HepG2 (cell line): ENCODE results near the gene LAMC1. TPM values are rescaled to one million over a fixed set of nuclear protein-coding genes. Genes with fewer than 3 reads are reported as not detected.
A peak's percentile ranks its signal among the peaks of the same experiment; 100 is the strongest.

ENCODE experiments used
- IKZF1 ChIP-seq: fragments of 450-650 bp; IDR thresholded peaks from 2 replicates; pipeline ENCODE4 v1.7.1; 2016
- MED13 ChIP-seq: sonication (generic); formaldehyde crosslinking; IDR thresholded peaks from 2 replicates; pipeline ENCODE4 v1.5.0; 2020; ENCODE audit warnings: missing genetic modification reagents
- NCOR1 ChIP-seq: fragments of 200-600 bp; sonication (generic); IDR thresholded peaks from 2 replicates; pipeline ENCODE4 v1.7.0; 2017; ENCODE audit warnings: antibody characterized with exemption, low read length, borderline replicate concordance
- NPAS2 ChIP-seq: sonication (generic); formaldehyde crosslinking; IDR thresholded peaks from 2 replicates; pipeline ENCODE4 v1.8.0; 2022; ENCODE audit warnings: mild to moderate bottlenecking, missing genetic modification reagents, borderline replicate concordance
- PAX8 ChIP-seq: sonication (generic); formaldehyde crosslinking; IDR thresholded peaks from 2 replicates; pipeline ENCODE4 v1.8.0; 2022; ENCODE audit warnings: mild to moderate bottlenecking, missing genetic modification reagents, borderline replicate concordance
- RORA ChIP-seq: sonication (generic); formaldehyde crosslinking; IDR thresholded peaks from 2 replicates; pipeline ENCODE4 v1.5.0; 2020; ENCODE audit warnings: mild to moderate bottlenecking, missing genetic modification reagents, moderate library complexity
- TBP ChIP-seq: sonication (generic); formaldehyde crosslinking; IDR thresholded peaks from 2 replicates; pipeline ENCODE4 v1.5.0; 2020; ENCODE audit warnings: missing genetic modification reagents
- YY1 ChIP-seq: IDR thresholded peaks from 2 replicates; pipeline ENCODE4 v1.6.1; 2011; ENCODE audit warnings: low read length, low read depth, moderate library complexity, mild to moderate bottlenecking; ENCODE audit not compliant: insufficient read depth, insufficient replicate concordance
- ZFP41 ChIP-seq: sonication (generic); formaldehyde crosslinking; IDR thresholded peaks from 2 replicates; pipeline ENCODE4 v1.4.0; 2020; ENCODE audit warnings: mild to moderate bottlenecking, missing genetic modification reagents, borderline replicate concordance
- ZNF136 ChIP-seq: sonication (generic); formaldehyde crosslinking; IDR thresholded peaks from 2 replicates; pipeline ENCODE4 v1.8.1; 2022; ENCODE audit warnings: low read depth, mild to moderate bottlenecking, moderate library complexity, missing genetic modification reagents
- ZNF264 ChIP-seq: sonication (generic); formaldehyde crosslinking; IDR thresholded peaks from 2 replicates; pipeline ENCODE4 v1.4.0; 2020; ENCODE audit warnings: missing genetic modification reagents
- ZNF383 ChIP-seq: sonication (generic); formaldehyde crosslinking; IDR thresholded peaks from 2 replicates; pipeline ENCODE4 v1.4.0; 2020; ENCODE audit warnings: missing genetic modification reagents, mild to moderate bottlenecking, borderline replicate concordance
- ZNF567 ChIP-seq: sonication (generic); formaldehyde crosslinking; IDR thresholded peaks from 2 replicates; pipeline ENCODE4 v1.8.1; 2023; ENCODE audit warnings: mild to moderate bottlenecking, missing genetic modification reagents, borderline replicate concordance
- ZNF737 ChIP-seq: sonication (generic); formaldehyde crosslinking; IDR thresholded peaks from 2 replicates; pipeline ENCODE4 v1.5.0; 2020; ENCODE audit warnings: missing genetic modification reagents, mild to moderate bottlenecking, borderline replicate concordance
- ZNF891 ChIP-seq: sonication (generic); formaldehyde crosslinking; IDR thresholded peaks from 2 replicates; pipeline ENCODE4 v1.5.0; 2020; ENCODE audit warnings: mild to moderate bottlenecking, missing genetic modification reagents
- polyA plus RNA-seq, 8 experiments: library from polyadenylated mRNA; depleted of rRNA in 3 of 8; stranded (reverse) in 7 of 8; unstranded in 1 of 8; fragments of >200 nt; fragmentation: Illumina TruSeq in 4 of 8; extraction: Trizol in 4 of 8; gene quantifications; 2 replicates each; pipeline versions ENCODE4 v1.2.1 to v1.2.3, GENCODE V29; 2011 to 2016; ENCODE audit warnings: low read depth in 4 of 8, missing spikeins in 1 of 8, mixed read lengths in 1 of 8; ENCODE audit not compliant: insufficient read depth in 1 of 8
- total RNA-seq, 5 experiments: library from RNA; depleted of rRNA; stranded (reverse); fragments of >200 nt; fragmentation: Illumina TruSeq; extraction: Trizol; gene quantifications; 2 replicates each; pipeline ENCODE4 v1.2.3, GENCODE V29; 2016; ENCODE audit warnings: low read depth in 1 of 5
- TF ChIP-seq, protein P1 (sequence below): sonication (generic); formaldehyde crosslinking; IDR thresholded peaks from 2 replicates; pipeline ENCODE4 v1.4.0; 2020; ENCODE audit warnings: mild to moderate bottlenecking, low read depth, missing genetic modification reagents
- TF ChIP-seq, protein P2 (sequence below): IDR thresholded peaks from 2 replicates; pipeline ENCODE4 v1.6.1; 2016; ENCODE audit warnings: missing compliant biosample characterization, missing genetic modification reagents, borderline replicate concordance
- TF ChIP-seq, protein P3 (sequence below): sonication (generic); formaldehyde crosslinking; IDR thresholded peaks from 2 replicates; pipeline ENCODE4 v1.5.1; 2020; ENCODE audit warnings: mild to moderate bottlenecking, missing genetic modification reagents, moderate library complexity
- TF ChIP-seq, protein P4 (sequence below): sonication (generic); formaldehyde crosslinking; IDR thresholded peaks from 2 replicates; pipeline ENCODE4 v1.8.0; 2022; ENCODE audit warnings: mild to moderate bottlenecking, missing genetic modification reagents, borderline replicate concordance
- TF ChIP-seq, protein P5 (sequence below): sonication (generic); formaldehyde crosslinking; conservative IDR thresholded peaks from 2 replicates; pipeline ENCODE4 v1.4.0; 2020; ENCODE audit warnings: missing genetic modification reagents

LAMC1 gene
- total and polyA plus RNA-seq, 2 of the 13 experiments (the other 11 are each of a cell fraction or from before 2014, with no cell fraction given), result 58.5 to 137 TPM

DNA sequence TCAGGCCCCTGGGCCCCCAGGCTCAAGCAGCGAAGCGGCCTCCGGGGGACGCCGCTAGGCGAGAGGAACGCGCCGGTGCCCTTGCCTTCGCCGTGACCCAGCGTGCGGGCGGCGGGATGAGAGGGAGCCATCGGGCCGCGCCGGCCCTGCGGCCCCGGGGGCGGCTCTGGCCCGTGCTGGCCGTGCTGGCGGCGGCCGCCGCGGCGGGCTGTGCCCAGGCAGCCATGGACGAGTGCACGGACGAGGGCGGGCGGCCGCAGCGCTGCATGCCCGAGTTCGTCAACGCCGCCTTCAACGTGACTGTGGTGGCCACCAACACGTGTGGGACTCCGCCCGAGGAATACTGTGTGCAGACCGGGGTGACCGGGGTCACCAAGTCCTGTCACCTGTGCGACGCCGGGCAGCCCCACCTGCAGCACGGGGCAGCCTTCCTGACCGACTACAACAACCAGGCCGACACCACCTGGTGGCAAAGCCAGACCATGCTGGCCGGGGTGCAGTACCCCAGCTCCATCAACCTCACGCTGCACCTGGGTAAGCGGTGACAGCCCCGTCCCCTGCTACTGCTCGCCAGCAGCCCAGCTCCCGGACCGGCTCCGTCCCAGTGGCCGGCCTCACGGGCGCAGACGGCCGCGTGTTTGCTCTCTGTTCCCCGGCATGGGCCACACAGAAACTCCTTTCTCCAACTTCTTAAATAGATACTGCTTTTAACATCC lies 539 bp downstream of the LAMC1 start (continued):
- TF ChIP-seq, protein P1, sequence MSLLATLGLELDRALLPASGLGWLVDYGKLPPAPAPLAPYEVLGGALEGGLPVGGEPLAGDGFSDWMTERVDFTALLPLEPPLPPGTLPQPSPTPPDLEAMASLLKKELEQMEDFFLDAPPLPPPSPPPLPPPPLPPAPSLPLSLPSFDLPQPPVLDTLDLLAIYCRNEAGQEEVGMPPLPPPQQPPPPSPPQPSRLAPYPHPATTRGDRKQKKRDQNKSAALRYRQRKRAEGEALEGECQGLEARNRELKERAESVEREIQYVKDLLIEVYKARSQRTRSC, result 0 out of 2 replicates have a peak, but pooled peaks have one; percentile 48
- TF ChIP-seq TBP (CRISPR knock-in tag) (0 out of 2 replicates have a peak, but pooled peaks have one; percentile 57), PAX8 (CRISPR knock-in tag) (0 out of 2 replicates have a peak, but pooled peaks have one; percentile 57), RORA (no peak), ZNF891 (peak; percentile 68; the same call in 1 of the 2 replicates), MED13 (0 out of 2 replicates have a peak, but pooled peaks have one; percentile 38), NPAS2 (no peak), ZNF136 (no peak), ZNF383 (CRISPR knock-in tag) (no peak), ZNF567 (no peak), ZNF737 (CRISPR knock-in tag) (no peak), YY1 (peak; percentile 18), ZNF264 (CRISPR knock-in tag) (no peak), IKZF1 (no peak), NCOR1 (no peak), ZFP41 (CRISPR knock-in tag) (0 out of 2 replicates have a peak, but pooled peaks have one; percentile 23)
- TF ChIP-seq, protein P2, sequence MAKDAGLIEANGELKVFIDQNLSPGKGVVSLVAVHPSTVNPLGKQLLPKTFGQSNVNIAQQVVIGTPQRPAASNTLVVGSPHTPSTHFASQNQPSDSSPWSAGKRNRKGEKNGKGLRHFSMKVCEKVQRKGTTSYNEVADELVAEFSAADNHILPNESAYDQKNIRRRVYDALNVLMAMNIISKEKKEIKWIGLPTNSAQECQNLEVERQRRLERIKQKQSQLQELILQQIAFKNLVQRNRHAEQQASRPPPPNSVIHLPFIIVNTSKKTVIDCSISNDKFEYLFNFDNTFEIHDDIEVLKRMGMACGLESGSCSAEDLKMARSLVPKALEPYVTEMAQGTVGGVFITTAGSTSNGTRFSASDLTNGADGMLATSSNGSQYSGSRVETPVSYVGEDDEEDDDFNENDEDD, result peak; percentile 35; the same call in 1 of the 2 replicates
- TF ChIP-seq, protein P3, sequence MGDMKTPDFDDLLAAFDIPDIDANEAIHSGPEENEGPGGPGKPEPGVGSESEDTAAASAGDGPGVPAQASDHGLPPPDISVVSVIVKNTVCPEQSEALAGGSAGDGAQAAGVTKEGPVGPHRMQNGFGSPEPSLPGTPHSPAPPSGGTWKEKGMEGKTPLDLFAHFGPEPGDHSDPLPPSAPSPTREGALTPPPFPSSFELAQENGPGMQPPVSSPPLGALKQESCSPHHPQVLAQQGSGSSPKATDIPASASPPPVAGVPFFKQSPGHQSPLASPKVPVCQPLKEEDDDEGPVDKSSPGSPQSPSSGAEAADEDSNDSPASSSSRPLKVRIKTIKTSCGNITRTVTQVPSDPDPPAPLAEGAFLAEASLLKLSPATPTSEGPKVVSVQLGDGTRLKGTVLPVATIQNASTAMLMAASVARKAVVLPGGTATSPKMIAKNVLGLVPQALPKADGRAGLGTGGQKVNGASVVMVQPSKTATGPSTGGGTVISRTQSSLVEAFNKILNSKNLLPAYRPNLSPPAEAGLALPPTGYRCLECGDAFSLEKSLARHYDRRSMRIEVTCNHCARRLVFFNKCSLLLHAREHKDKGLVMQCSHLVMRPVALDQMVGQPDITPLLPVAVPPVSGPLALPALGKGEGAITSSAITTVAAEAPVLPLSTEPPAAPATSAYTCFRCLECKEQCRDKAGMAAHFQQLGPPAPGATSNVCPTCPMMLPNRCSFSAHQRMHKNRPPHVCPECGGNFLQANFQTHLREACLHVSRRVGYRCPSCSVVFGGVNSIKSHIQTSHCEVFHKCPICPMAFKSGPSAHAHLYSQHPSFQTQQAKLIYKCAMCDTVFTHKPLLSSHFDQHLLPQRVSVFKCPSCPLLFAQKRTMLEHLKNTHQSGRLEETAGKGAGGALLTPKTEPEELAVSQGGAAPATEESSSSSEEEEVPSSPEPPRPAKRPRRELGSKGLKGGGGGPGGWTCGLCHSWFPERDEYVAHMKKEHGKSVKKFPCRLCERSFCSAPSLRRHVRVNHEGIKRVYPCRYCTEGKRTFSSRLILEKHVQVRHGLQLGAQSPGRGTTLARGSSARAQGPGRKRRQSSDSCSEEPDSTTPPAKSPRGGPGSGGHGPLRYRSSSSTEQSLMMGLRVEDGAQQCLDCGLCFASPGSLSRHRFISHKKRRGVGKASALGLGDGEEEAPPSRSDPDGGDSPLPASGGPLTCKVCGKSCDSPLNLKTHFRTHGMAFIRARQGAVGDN (CRISPR knock-in tag), result peak; percentile 92
- TF ChIP-seq, protein P4, sequence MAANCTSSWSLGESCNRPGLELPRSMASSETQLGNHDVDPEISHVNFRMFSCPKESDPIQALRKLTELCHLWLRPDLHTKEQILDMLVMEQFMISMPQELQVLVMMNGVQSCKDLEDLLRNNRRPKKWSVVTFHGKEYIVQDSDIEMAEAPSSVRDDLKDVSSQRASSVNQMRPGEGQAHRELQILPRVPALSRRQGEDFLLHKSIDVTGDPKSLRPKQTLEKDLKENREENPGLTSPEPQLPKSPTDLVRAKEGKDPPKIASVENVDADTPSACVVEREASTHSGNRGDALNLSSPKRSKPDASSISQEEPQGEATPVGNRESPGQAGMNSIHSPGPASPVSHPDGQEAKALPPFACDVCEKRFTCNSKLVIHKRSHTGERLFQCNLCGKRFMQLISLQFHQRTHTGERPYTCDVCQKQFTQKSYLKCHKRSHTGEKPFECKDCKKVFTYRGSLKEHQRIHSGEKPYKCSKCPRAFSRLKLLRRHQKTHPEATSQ (CRISPR knock-in tag), result 0 out of 2 replicates have a peak, but pooled peaks have one; percentile 26
- TF ChIP-seq, protein P5, sequence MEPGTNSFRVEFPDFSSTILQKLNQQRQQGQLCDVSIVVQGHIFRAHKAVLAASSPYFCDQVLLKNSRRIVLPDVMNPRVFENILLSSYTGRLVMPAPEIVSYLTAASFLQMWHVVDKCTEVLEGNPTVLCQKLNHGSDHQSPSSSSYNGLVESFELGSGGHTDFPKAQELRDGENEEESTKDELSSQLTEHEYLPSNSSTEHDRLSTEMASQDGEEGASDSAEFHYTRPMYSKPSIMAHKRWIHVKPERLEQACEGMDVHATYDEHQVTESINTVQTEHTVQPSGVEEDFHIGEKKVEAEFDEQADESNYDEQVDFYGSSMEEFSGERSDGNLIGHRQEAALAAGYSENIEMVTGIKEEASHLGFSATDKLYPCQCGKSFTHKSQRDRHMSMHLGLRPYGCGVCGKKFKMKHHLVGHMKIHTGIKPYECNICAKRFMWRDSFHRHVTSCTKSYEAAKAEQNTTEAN (CRISPR knock-in tag), result 0 out of 2 replicates have a peak, but pooled peaks have one; percentile 19
